OCI-LY7 (cell line): ENCODE results near the gene GLRX3. TPM values are rescaled to one million over a fixed set of nuclear protein-coding genes. Genes with fewer than 3 reads are reported as not detected.

Experiments used
- BruUV-seq: library from RNA; stranded (reverse); fragments of 400-500 nt; replicated peaks from 2 replicates; lab custom pipeline; 2021; lab: Mats Ljungman, UMichigan
- CTCF ChIA-PET: fragments of 300-600 bp; sonication (Branson Sonifier 250); formaldehyde crosslinking; loops from one replicate; lab custom pipeline; 2022; ENCODE audit warnings: antibody characterized with exemption; ENCODE audit not compliant: unreplicated experiment; lab: Charles Lee
- POLR2A ChIA-PET: fragments of 300-600 bp; sonication (Branson Sonifier 250); formaldehyde crosslinking; loops from one replicate; lab custom pipeline; 2022; ENCODE audit warnings: antibody characterized with exemption; lab: Charles Lee
- DNase-seq: peaks from one replicate; pipeline ENCODE4 v3.0.0-alpha.2; 2015; ENCODE audit warnings: low spot score
- H2AFZ ChIP-seq: fragments of 200-600 bp; sonication (generic), shearing (Covaris generic); 2 replicates; pipeline ENCODE4 v1.6.1; 2014; ENCODE audit warnings: mild to moderate bottlenecking, antibody characterized with exemption, low read length, moderate library complexity
- H3K27ac ChIP-seq: fragments of 200-600 bp; sonication (generic); 2 replicates; pipeline ENCODE4 v1.5.1; 2014; ENCODE audit warnings: mixed run types, low read depth, mild to moderate bottlenecking, moderate library complexity, low read length, inconsistent platforms; ENCODE audit not compliant: poor library complexity, severe bottlenecking
- H3K36me3 ChIP-seq: fragments of 200-600 bp; sonication (generic); 2 replicates; pipeline ENCODE4 v1.6.1; 2014; ENCODE audit warnings: mild to moderate bottlenecking, antibody characterized with exemption, low read length, moderate library complexity, mixed read lengths; ENCODE audit not compliant: insufficient read depth
- H3K4me1 ChIP-seq: fragments of 200-600 bp; sonication (generic); 2 replicates; pipeline ENCODE4 v1.5.1; 2014; ENCODE audit warnings: mild to moderate bottlenecking, low read length; ENCODE audit not compliant: insufficient read depth, poor library complexity, severe bottlenecking
- H3K4me2 ChIP-seq: fragments of 200-600 bp; sonication (generic); 2 replicates; pipeline ENCODE4 v1.6.1; 2014; ENCODE audit warnings: mild to moderate bottlenecking, low read length
- H3K4me3 ChIP-seq: fragments of 200-600 bp; sonication (generic); 2 replicates; pipeline ENCODE4 v1.5.1; 2014; ENCODE audit warnings: mild to moderate bottlenecking, low read depth, low read length; ENCODE audit not compliant: poor library complexity, severe bottlenecking
- H3K79me2 ChIP-seq: fragments of 200-600 bp; sonication (generic); 2 replicates; pipeline ENCODE4 v1.6.1; 2016; ENCODE audit warnings: low read depth, mild to moderate bottlenecking, low read length, moderate library complexity, mixed read lengths; ENCODE audit not compliant: insufficient read depth
- H3K9me2 ChIP-seq: fragments of 200-600 bp; sonication (generic); 2 replicates; pipeline ENCODE4 v1.6.1; 2016; ENCODE audit warnings: mild to moderate bottlenecking, low read length, mixed read lengths; ENCODE audit not compliant: insufficient read depth
- H3K9me3 ChIP-seq: fragments of 200-600 bp; sonication (generic); 2 replicates; pipeline ENCODE4 v1.6.1; 2014; ENCODE audit warnings: mild to moderate bottlenecking, mixed run types, low read length, mixed read lengths
- H4K20me1 ChIP-seq: fragments of 200-600 bp; sonication (generic); 2 replicates; pipeline ENCODE4 v1.6.1; 2014; ENCODE audit warnings: mild to moderate bottlenecking, antibody characterized with exemption, low read length, moderate library complexity, mixed read lengths; ENCODE audit not compliant: insufficient read depth
- CTCF ChIP-seq: fragments of 200-600 bp; sonication (generic); conservative IDR thresholded peaks from 2 replicates; pipeline ENCODE4 v1.5.1; 2014; ENCODE audit warnings: mild to moderate bottlenecking, antibody characterized with exemption, low read length, moderate library complexity, mixed read lengths
- EZH2phosphoT487 ChIP-seq: fragments of 200-600 bp; sonication (generic); IDR thresholded peaks from 2 replicates; pipeline ENCODE4 v1.6.1; 2018; ENCODE audit warnings: low read depth, borderline replicate concordance, mild to moderate bottlenecking, mixed run types, antibody characterized with exemption, low read length, moderate library complexity, mixed read lengths
- intact Hi-C: fragments of 100-400 bp; cut with micrococcal nuclease; formaldehyde crosslinking; loops from one replicate; pipeline ENCODE4 v1.10.0; 2022; ENCODE audit not compliant: unreplicated experiment
- total RNA-seq, 2 experiments: library from RNA; depleted of rRNA in 1 of 2; stranded (reverse); fragments of >200 nt in 1 of 2; shearing (Covaris generic) in 1 of 2; gene quantifications; 2 replicates each; pipeline ENCODE4 v1.2.3, GENCODE V29; 2014 to 2022

GLRX3 gene
- total RNA-seq, 2 experiments from 2014 or later = 83.2 to 117 TPM

GRCh38 chr10:130213286-130214080 is 77.3 kb downstream of the GLRX3 start:
- DNase-seq = no peak
- ChIA-PET CTCF (no interaction called here), POLR2A (no interaction called here)
- no peaks in the 10 kb centered on the region for H4K20me1 ChIP-seq
- no peak overlapping the region for H3K4me2 ChIP-seq
- TF ChIP-seq EZH2phosphoT487 = no peak
- no peak for TF ChIP-seq CTCF
- no peaks in the 10 kb centered on the region for H3K9me2 ChIP-seq
- BruUV-seq = no TSS peak
- no peak overlapping the region for H2AFZ ChIP-seq
- no peaks in the 10 kb centered on the region for H3K79me2 ChIP-seq
- H3K4me1 ChIP-seq = no peaks in the 10 kb centered on the region
- intact Hi-C loops = no loop called here
- no peaks in the 10 kb centered on the region for H3K9me3 ChIP-seq
- H3K27ac ChIP-seq = no peak overlapping the region
- H3K36me3 ChIP-seq = no peaks in the 10 kb centered on the region
- no peak overlapping the region for H3K4me3 ChIP-seq

GRCh38 chr10:130214431-130214830 is 78.2 kb downstream of the GLRX3 start:
- intact Hi-C loops = no loop called here
- no peak overlapping the region for H3K27ac ChIP-seq
- BruUV-seq = no TSS peak
- H3K4me3 ChIP-seq = no peak overlapping the region
- TF ChIP-seq CTCF = no peak
- TF ChIP-seq EZH2phosphoT487 = no peak
- no peaks in the 10 kb centered on the region for H3K79me2 ChIP-seq
- no peaks in the 10 kb centered on the region for H3K4me1 ChIP-seq
- no peaks in the 10 kb centered on the region for H4K20me1 ChIP-seq
- ChIA-PET CTCF (no interaction called here), POLR2A (no interaction called here)
- DNase-seq = no peak
- no peaks in the 10 kb centered on the region for H3K9me3 ChIP-seq
- H3K9me2 ChIP-seq = no peaks in the 10 kb centered on the region
- no peak overlapping the region for H2AFZ ChIP-seq
- H3K36me3 ChIP-seq = no peaks in the 10 kb centered on the region
- no peak overlapping the region for H3K4me2 ChIP-seq

GRCh38 chr10:130215151-130215930 is 79.2 kb downstream of the GLRX3 start:
- CTCF ChIA-PET = no interaction called here
- Histone ChIP-seq H3K79me2 (no peaks in the 10 kb centered on the region), H2AFZ (no peak overlapping the region), H3K4me3 (no peak overlapping the region), H4K20me1 (no peaks in the 10 kb centered on the region), H3K4me1 (no peaks in the 10 kb centered on the region), H3K27ac (no peak overlapping the region), H3K4me2 (no peak overlapping the region), H3K9me2 (no peaks in the 10 kb centered on the region), H3K36me3 (no peaks in the 10 kb centered on the region), H3K9me3 (no peaks in the 10 kb centered on the region)
- intact Hi-C loops = no loop called here
- TF ChIP-seq CTCF = no peak
- no peak for TF ChIP-seq EZH2phosphoT487
- no TSS peak for BruUV-seq
- no peak for DNase-seq
- POLR2A ChIA-PET = no interaction called here
